Natural killer cell (primary cell): Measurements from ENCODE around the gene FZD4. TPM values are rescaled to one million over a fixed set of nuclear protein-coding genes. Genes with fewer than 3 reads are reported as not detected.
"Not testable (repeated sequence)": the region's sequence is repeated elsewhere in the genome, so short reads cannot be mapped to it uniquely, and the experiment has no call there.

ENCODE experiments used
- ATAC-seq, 3 donors: fragments of 150-1000 bp in 2 of 3; fragments of 200-7000 bp in 1 of 3; cut with Tn5 transposase; 1 replicate in 1 of 3; 2 replicates in 2 of 3; pipeline ENCODE4 v1.10.0; 2021; ENCODE audit warnings: mild to moderate bottlenecking in 2 of 3, moderate library complexity in 2 of 3
- DNase-seq, 2 donors: peaks; one replicate each; pipeline versions ENCODE4 v3.0.0 to v3.0.0-alpha.2; 2013 to 2021; ENCODE audit warnings: mixed read lengths in 1 of 2
- H3K27ac ChIP-seq: one replicate; pipeline ENCODE4 v1.5.1; 2013; ENCODE audit warnings: mild to moderate bottlenecking, low read length
- H3K27me3 ChIP-seq: one replicate; pipeline ENCODE4 v1.6.1; 2013; ENCODE audit warnings: low read length; ENCODE audit not compliant: control insufficient read depth, insufficient read depth
- H3K36me3 ChIP-seq: one replicate; pipeline ENCODE4 v1.6.1; 2013; ENCODE audit warnings: low read length; ENCODE audit not compliant: control insufficient read depth, insufficient read depth
- H3K4me1 ChIP-seq: one replicate; pipeline ENCODE4 v1.6.1; 2013; ENCODE audit warnings: low read length; ENCODE audit not compliant: control insufficient read depth, insufficient read depth
- H3K4me3 ChIP-seq: one replicate; pipeline ENCODE4 v1.5.1; 2013; ENCODE audit warnings: low read length
- H3K9me3 ChIP-seq: one replicate; pipeline ENCODE4 v1.6.1; 2013; ENCODE audit warnings: low read length; ENCODE audit not compliant: control insufficient read depth, insufficient read depth
- H3K27ac Mint-ChIP-seq, 2 donors: one replicate each; pipeline ENCODE4 v1.8.0; 2022; ENCODE audit warnings: mild to moderate bottlenecking in 2 of 2, mixed read lengths in 2 of 2, moderate library complexity in 1 of 2
- H3K27me3 Mint-ChIP-seq, 2 donors: one replicate each; pipeline ENCODE4 v1.8.0; 2022; ENCODE audit warnings: low read depth in 2 of 2, mixed read lengths in 2 of 2
- H3K36me3 Mint-ChIP-seq: one replicate; pipeline ENCODE4 v1.8.0; 2022; ENCODE audit warnings: mixed read lengths
- H3K4me1 Mint-ChIP-seq, 2 donors: one replicate each; pipeline ENCODE4 v1.8.0; 2022; ENCODE audit warnings: mixed read lengths in 2 of 2
- H3K4me3 Mint-ChIP-seq: one replicate; pipeline ENCODE4 v1.8.0; 2022; ENCODE audit warnings: mild to moderate bottlenecking, moderate library complexity, mixed read lengths
- H3K9me3 Mint-ChIP-seq, 2 donors: one replicate each; pipeline ENCODE4 v1.8.0; 2022; ENCODE audit warnings: mixed read lengths in 2 of 2
- WGBS: methylation state at CpG from one replicate; pipeline ENCODE4 v1.1.7; 2013; ENCODE audit warnings: missing lambda C conversion rate; ENCODE audit not compliant: insufficient coverage; 5-methylcytosine and 5-hydroxymethylcytosine counted together
- intact Hi-C: fragments of 100-400 bp; cut with micrococcal nuclease; formaldehyde crosslinking; loops from one replicate; pipeline ENCODE4 v1.14.2; 2022
- total RNA-seq, 4 donors: library from RNA; stranded (reverse); fragments of 120-200 nt in 1 of 4; gene quantifications; one replicate each; pipeline versions ENCODE4 v1.2.3 to v1.2.4, GENCODE V29; 2013 to 2022
- TF ChIP-seq, protein P1 (sequence below): fragments of 200-600 bp; IDR thresholded peaks from one replicate; pipeline ENCODE4 v1.8.0; 2022; ENCODE audit warnings: antibody characterized with exemption

FZD4 gene
- total RNA-seq, 3 donors from 2014 or later (not counting 1 experiment from before 2014, with no cell fraction given), result 0.02 to 0.11 (median 0.05) TPM

DNA sequence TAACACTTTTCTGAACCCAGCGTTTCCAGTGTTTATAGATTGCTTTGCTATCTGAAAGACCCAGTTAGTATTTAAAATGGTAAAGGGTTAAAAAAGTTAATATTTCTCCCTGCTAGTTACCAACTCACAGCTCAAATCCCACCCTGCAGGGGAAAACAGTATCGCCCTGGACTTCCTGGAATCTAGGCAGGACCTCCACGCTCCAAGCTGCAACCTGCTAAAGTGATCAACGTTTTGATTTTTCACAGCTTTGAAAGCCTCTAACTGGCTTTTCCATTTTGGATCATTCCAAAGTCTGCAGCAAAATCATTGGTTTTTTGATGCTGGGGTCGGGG is 4.6 kb downstream of the FZD4 start:
- TF ChIP-seq, protein P1, sequence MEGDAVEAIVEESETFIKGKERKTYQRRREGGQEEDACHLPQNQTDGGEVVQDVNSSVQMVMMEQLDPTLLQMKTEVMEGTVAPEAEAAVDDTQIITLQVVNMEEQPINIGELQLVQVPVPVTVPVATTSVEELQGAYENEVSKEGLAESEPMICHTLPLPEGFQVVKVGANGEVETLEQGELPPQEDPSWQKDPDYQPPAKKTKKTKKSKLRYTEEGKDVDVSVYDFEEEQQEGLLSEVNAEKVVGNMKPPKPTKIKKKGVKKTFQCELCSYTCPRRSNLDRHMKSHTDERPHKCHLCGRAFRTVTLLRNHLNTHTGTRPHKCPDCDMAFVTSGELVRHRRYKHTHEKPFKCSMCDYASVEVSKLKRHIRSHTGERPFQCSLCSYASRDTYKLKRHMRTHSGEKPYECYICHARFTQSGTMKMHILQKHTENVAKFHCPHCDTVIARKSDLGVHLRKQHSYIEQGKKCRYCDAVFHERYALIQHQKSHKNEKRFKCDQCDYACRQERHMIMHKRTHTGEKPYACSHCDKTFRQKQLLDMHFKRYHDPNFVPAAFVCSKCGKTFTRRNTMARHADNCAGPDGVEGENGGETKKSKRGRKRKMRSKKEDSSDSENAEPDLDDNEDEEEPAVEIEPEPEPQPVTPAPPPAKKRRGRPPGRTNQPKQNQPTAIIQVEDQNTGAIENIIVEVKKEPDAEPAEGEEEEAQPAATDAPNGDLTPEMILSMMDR, result no peak
- 80% methylated on average over 4 of the region's 5 CpGs for WGBS
- Mint-ChIP-seq H3K27me3 (peaks cover 10% of the 10 kb centered on the region in 2 donors), H3K4me1 (peaks cover 10 to 11% of the 10 kb centered on the region in 2 donors), H3K27ac (no peak overlapping the region), H3K9me3 (no peaks in the 10 kb centered on the region), H3K4me3 (no peak overlapping the region), H3K36me3 (no peaks in the 10 kb centered on the region)
- ATAC-seq (no peak), DNase-seq (no peak)
- Histone ChIP-seq H3K27me3 (no peaks in the 10 kb centered on the region), H3K36me3 (no peaks in the 10 kb centered on the region), H3K4me3 (no peak overlapping the region), H3K27ac (no peak overlapping the region), H3K9me3 (no peaks in the 10 kb centered on the region), H3K4me1 (peaks cover 9% of the 10 kb centered on the region)
- intact Hi-C loops, result no loop called here

DNA sequence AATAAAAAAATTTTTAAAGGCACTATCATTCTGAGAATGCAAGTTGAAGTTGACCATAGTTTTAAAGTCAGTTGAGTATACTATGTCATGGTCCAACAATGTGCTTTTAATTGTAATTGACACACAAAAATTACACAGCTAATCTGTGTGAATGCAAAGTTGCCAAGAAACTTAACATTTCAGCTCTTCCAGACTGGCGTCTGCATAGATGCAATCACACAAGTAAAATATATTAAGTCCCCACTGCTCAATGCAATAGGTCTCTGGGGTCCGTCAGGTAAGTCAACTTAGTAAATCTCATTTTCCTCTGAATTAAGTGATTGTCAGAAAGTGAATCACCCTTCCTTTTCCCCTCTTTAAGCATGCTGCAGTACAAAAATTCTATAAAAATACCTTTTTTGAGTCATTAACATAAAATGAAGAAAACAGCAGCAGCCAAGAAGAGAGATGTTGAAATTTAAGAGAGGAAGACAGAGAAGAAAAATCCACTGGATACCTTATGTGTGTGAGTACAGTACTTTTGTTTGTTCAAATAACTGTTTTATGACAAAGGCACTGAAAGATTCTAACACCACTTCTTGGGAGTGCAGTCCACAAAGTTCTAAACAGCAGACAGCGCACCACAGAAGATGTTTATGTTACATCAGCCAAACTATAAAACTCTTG is 5.1 kb downstream of the FZD4 start:
- Mint-ChIP-seq H3K27ac (no peak overlapping the region), H3K27me3 (peaks cover 9% of the 10 kb centered on the region in 2 donors), H3K36me3 (no peaks in the 10 kb centered on the region), H3K9me3 (no peaks in the 10 kb centered on the region), H3K4me1 (peaks cover 8% of the 10 kb centered on the region in 2 donors), H3K4me3 (no peak overlapping the region)
- H3K36me3 ChIP-seq, result no peaks in the 10 kb centered on the region
- intact Hi-C loops, result no loop called here
- H3K4me1 ChIP-seq, result peaks cover 7% of the 10 kb centered on the region
- no peak for ATAC-seq
- WGBS, result 88% methylated on average over 2 of the region's 3 CpGs
- no peak overlapping the region for H3K27ac ChIP-seq
- H3K9me3 ChIP-seq, result no peaks in the 10 kb centered on the region
- DNase-seq, result no peak
- TF ChIP-seq, protein P1, result no peak
- no peak overlapping the region for H3K4me3 ChIP-seq
- no peaks in the 10 kb centered on the region for H3K27me3 ChIP-seq

DNA sequence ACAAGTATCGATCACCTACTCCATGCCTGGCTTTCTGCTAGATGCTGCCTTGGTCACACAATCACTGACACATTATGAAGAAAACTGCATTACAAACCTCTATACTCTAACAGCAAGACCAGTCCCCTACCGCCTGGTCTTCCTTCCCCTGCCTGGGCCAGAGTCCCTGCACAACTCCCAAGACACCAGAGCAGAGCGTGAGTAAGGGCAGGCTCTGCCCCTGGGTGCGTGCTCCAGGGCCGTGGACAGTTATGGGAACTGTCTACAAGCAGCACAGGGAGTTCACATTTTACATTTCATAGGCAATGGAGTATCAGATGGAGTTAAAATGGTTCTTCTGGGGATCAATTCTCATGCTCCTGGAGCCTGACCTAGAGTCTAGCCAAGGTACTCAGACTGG is 6.5 kb downstream of the FZD4 start:
- intact Hi-C loops, result no loop called here
- Histone ChIP-seq H3K27me3 (no peaks in the 10 kb centered on the region), H3K4me1 (no peaks in the 10 kb centered on the region), H3K27ac (no peak overlapping the region), H3K9me3 (no peaks in the 10 kb centered on the region), H3K4me3 (no peak overlapping the region), H3K36me3 (no peaks in the 10 kb centered on the region)
- WGBS, result 95% methylated on average over 3 of the region's 5 CpGs
- H3K27ac Mint-ChIP-seq, result no peak overlapping the region
- peaks cover under 1 to 2% of the 10 kb centered on the region in 2 donors for H3K27me3 Mint-ChIP-seq
- H3K4me1 Mint-ChIP-seq, result no peaks in the 10 kb centered on the region
- DNase-seq, result no peak
- no peaks in the 10 kb centered on the region for H3K36me3 Mint-ChIP-seq
- TF ChIP-seq, protein P1, result no peak
- no peak overlapping the region for H3K4me3 Mint-ChIP-seq
- no peaks in the 10 kb centered on the region for H3K9me3 Mint-ChIP-seq
- ATAC-seq, result no peak

DNA sequence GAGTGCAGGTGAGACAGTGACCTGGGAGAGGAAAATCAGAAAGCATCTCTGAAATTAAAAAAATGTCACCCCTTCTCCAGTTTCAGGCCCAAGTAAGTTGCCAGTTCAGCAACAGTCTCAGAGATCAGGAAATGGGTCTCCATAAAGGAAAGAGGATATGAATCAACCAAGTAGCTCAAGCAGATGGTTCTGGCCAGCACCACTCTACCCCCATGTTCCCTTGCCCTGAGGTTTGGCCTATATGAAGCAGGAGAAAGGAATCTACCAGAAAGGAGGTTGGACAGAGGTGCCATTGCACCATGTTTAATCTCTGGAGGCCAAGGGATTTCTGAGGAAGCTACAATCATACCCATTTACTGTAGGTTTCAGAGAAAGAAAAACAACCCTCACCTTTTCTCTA is 7.7 kb downstream of the FZD4 start:
- no peaks in the 10 kb centered on the region for H3K36me3 ChIP-seq
- no peaks in the 10 kb centered on the region for H3K27me3 ChIP-seq
- intact Hi-C loops, result no loop called here
- Mint-ChIP-seq H3K27ac (no peak overlapping the region), H3K4me3 (no peak overlapping the region), H3K27me3 (no peaks in the 10 kb centered on the region), H3K36me3 (no peaks in the 10 kb centered on the region), H3K9me3 (no peaks in the 10 kb centered on the region), H3K4me1 (no peaks in the 10 kb centered on the region)
- H3K27ac ChIP-seq, result no peak overlapping the region
- no peak overlapping the region for H3K4me3 ChIP-seq
- no peaks in the 10 kb centered on the region for H3K4me1 ChIP-seq
- DNase-seq, result no peak
- no peaks in the 10 kb centered on the region for H3K9me3 ChIP-seq
- no peak for ATAC-seq
- TF ChIP-seq, protein P1, result no peak

DNA sequence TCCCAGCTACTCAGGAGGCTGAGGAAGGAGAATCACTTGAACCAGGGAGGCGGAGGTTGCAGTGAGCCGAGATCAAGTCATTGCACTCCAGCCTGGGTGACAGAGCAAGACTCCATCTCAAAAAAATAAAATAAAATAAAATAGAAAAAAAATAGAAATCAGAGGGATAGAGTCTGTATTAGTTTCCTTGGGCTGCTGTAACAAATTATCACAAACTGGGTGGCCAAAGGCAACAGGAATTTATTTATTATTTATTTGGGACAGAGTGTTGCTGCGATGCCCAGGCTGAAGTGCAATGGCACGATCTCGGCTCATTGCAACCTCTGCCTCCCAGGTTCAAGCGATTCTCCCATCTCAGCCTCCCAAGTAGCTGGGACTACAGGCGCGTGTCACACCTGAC is 11.7 kb downstream of the FZD4 start:
- H3K4me1 ChIP-seq, H3K4me3 ChIP-seq, ATAC-seq, H3K4me3 Mint-ChIP-seq, H3K27me3 Mint-ChIP-seq, intact Hi-C loops, H3K27ac ChIP-seq, DNase-seq, H3K27ac Mint-ChIP-seq, H3K36me3 ChIP-seq, H3K4me1 Mint-ChIP-seq, H3K9me3 Mint-ChIP-seq, H3K27me3 ChIP-seq, H3K9me3 ChIP-seq, H3K36me3 Mint-ChIP-seq: not testable (repeated sequence)
- 99% methylated on average over 7 of the region's 8 CpGs for WGBS
